ENCODE data around the gene PAXX.

Gene PAXX

DNA sequence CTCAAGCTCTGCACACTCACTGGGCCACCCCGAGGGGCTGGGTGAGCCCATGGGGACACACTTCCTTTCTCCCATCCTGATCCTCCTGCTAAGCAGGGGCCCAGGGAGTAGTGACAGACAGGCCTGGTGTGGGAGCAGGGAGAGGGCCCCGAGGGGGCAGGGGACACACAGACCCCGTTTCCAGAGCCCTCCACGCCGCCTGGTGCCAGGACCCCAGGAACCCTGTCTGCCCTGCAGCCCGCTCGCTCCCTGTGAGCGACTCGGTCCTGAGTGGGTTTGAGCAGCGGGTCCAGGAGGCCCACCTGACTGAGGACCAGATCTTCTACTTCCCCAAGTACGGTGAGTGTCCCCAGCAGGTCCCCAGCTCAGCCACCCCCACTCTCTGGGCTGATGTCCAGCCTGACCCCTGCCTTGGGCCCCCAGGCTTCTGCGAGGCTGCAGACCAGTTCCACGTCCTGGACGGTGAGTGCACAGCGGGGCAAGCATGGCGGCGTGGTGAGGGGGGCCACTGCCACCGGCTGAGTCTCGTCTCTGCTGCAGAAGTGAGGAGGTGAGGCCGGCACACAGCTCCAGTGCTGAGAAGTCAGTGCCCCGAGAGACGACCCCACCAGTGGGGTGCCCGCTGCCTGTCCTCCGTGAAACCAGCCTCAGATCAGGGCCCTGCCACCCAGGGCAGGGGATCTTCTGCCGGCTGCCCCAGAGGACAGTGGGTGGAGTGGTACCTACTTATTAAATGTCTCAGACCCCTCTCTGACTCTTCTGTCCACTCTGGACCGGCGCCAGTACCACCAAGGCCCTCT lies 45.8 kb upstream of the PAXX start:
- WGBS, result 89% methylated on average over 24 of the region's 27 CpGs
- Histone ChIP-seq H3K27me3 (ENCODE audit: control insufficient read depth in 1 of 2, insufficient read depth in 1 of 2, low read length in 2 of 2) (no peaks in the 10 kb centered on the region), H2BK120ac (ENCODE audit: low read depth, low read length) (no peak overlapping the region), H3K9ac (ENCODE audit: low read length) (no peak overlapping the region), H4K8ac (ENCODE audit: low read length) (no peak overlapping the region), H2BK5ac (ENCODE audit: low read depth, low read length, poor library complexity, severe bottlenecking) (no peak overlapping the region), H2BK15ac (ENCODE audit: low read depth, poor library complexity, severe bottlenecking) (no peak overlapping the region), H2BK12ac (ENCODE audit: low read length in 2 of 2) (no peak overlapping the region), H3K4me1 (ENCODE audit: control insufficient read depth, insufficient read depth, low read depth, low read length) (peaks cover 44% of the 10 kb centered on the region), H4K91ac (ENCODE audit: low read length) (no peak overlapping the region), H3K9me3 (ENCODE audit: control insufficient read depth, low read length) (no peaks in the 10 kb centered on the region), H3K27ac (ENCODE audit: low read length, poor library complexity, severe bottlenecking) (no peak overlapping the region), H2AK5ac (ENCODE audit: low read length, severe bottlenecking) (no peak overlapping the region), H3K4me3 (ENCODE audit: insufficient read depth in 1 of 2, low read depth in 1 of 2, low read length in 2 of 2) (no peak overlapping the region), H2AFZ (ENCODE audit: low read depth, low read length) (no peak overlapping the region), H3K79me1 (replicated peaks; ENCODE audit: low read length, poor library complexity, severe bottlenecking) (peaks cover 8% of the 10 kb centered on the region), H3K14ac (ENCODE audit: low read length in 2 of 2) (no peak overlapping the region), H3K36me3 (ENCODE audit: control insufficient read depth in 1 of 2, insufficient read depth in 2 of 2, low read depth in 1 of 2, low read length in 2 of 2) (peaks cover 15 to 25% of the 10 kb centered on the region in 2 experiments), H3K4me2 (ENCODE audit: low read length, poor library complexity, severe bottlenecking) (no peak overlapping the region), H3K23ac (ENCODE audit: low read length in 2 of 2) (no peak overlapping the region), H3K18ac (ENCODE audit: low read depth in 1 of 2, low read length in 2 of 2) (no peak overlapping the region), H3K4ac (ENCODE audit: low read depth in 1 of 2, low read length in 2 of 2) (no peak overlapping the region)
- DNase-seq, result no peak

- peak overlapping the region in 1 of 2 experiments; percentile 57 for H2BK12ac ChIP-seq (ENCODE audit: low read length in 2 of 2)
- peaks cover 3% of the 10 kb centered on the region for H3K79me1 ChIP-seq (replicated peaks; ENCODE audit: low read length, poor library complexity, severe bottlenecking)
- H2AK5ac ChIP-seq (ENCODE audit: low read length, severe bottlenecking), result no peak overlapping the region
- H3K23ac ChIP-seq (ENCODE audit: low read length in 2 of 2), result no peak overlapping the region
- H2BK5ac ChIP-seq (ENCODE audit: low read depth, low read length, poor library complexity, severe bottlenecking), result no peak overlapping the region
- H3K9me3 ChIP-seq (ENCODE audit: control insufficient read depth, low read length), result no peaks in the 10 kb centered on the region
- H3K27ac ChIP-seq (ENCODE audit: low read length, poor library complexity, severe bottlenecking), result no peak overlapping the region
- WGBS, result 82% methylated on average over 21 of the region's 26 CpGs
- H3K4ac ChIP-seq (ENCODE audit: low read depth in 1 of 2, low read length in 2 of 2), result no peak overlapping the region
- H2AFZ ChIP-seq (ENCODE audit: low read depth, low read length), result no peak overlapping the region
- H3K27me3 ChIP-seq (ENCODE audit: control insufficient read depth in 1 of 2, insufficient read depth in 1 of 2, low read length in 2 of 2), result no peaks in the 10 kb centered on the region
- H3K4me2 ChIP-seq (ENCODE audit: low read length, poor library complexity, severe bottlenecking), result no peak overlapping the region
- no peak overlapping the region for H3K18ac ChIP-seq (ENCODE audit: low read depth in 1 of 2, low read length in 2 of 2)
- H3K9ac ChIP-seq (ENCODE audit: low read length), result no peak overlapping the region
- H3K36me3 ChIP-seq (ENCODE audit: control insufficient read depth in 1 of 2, insufficient read depth in 2 of 2, low read depth in 1 of 2, low read length in 2 of 2), result peaks cover 7 to 17% of the 10 kb centered on the region in 2 experiments
- H3K4me3 ChIP-seq (ENCODE audit: insufficient read depth in 1 of 2, low read depth in 1 of 2, low read length in 2 of 2), result peak overlapping the region in 1 of 2 experiments; percentile 30
- no peak overlapping the region for H4K91ac ChIP-seq (ENCODE audit: low read length)
- no peak overlapping the region for H2BK15ac ChIP-seq (ENCODE audit: low read depth, poor library complexity, severe bottlenecking)
- no peak overlapping the region for H4K8ac ChIP-seq (ENCODE audit: low read length)
- no peak overlapping the region for H2BK120ac ChIP-seq (ENCODE audit: low read depth, low read length)
- no peak overlapping the region for H3K14ac ChIP-seq (ENCODE audit: low read length in 2 of 2)
- peaks cover 39% of the 10 kb centered on the region for H3K4me1 ChIP-seq (ENCODE audit: control insufficient read depth, insufficient read depth, low read depth, low read length)
- DNase-seq, result no peak
These were observed 45.0 kb upstream of the PAXX start for GRCh38 chr9:136947028-136947891.

- no peaks in the 10 kb centered on the region for H3K9me3 ChIP-seq (ENCODE audit: control insufficient read depth, low read length)
- peaks cover 0 to 9% of the 10 kb centered on the region in 2 experiments for H3K36me3 ChIP-seq (ENCODE audit: control insufficient read depth in 1 of 2, insufficient read depth in 2 of 2, low read depth in 1 of 2, low read length in 2 of 2)
- peaks cover 31% of the 10 kb centered on the region for H3K4me1 ChIP-seq (ENCODE audit: control insufficient read depth, insufficient read depth, low read depth, low read length)
- no peak overlapping the region for H4K91ac ChIP-seq (ENCODE audit: low read length)
- no peak overlapping the region for H2BK120ac ChIP-seq (ENCODE audit: low read depth, low read length)
- DNase-seq, result peak; percentile 23
- no peak overlapping the region for H3K4ac ChIP-seq (ENCODE audit: low read depth in 1 of 2, low read length in 2 of 2)
- H3K23ac ChIP-seq (ENCODE audit: low read length in 2 of 2), result no peak overlapping the region
- H2AFZ ChIP-seq (ENCODE audit: low read depth, low read length), result no peak overlapping the region
- H3K27me3 ChIP-seq (ENCODE audit: control insufficient read depth in 1 of 2, insufficient read depth in 1 of 2, low read length in 2 of 2), result no peaks in the 10 kb centered on the region
- no peak overlapping the region for H3K4me2 ChIP-seq (ENCODE audit: low read length, poor library complexity, severe bottlenecking)
- H2AK5ac ChIP-seq (ENCODE audit: low read length, severe bottlenecking), result no peak overlapping the region
- H4K8ac ChIP-seq (ENCODE audit: low read length), result no peak overlapping the region
- H3K4me3 ChIP-seq (ENCODE audit: insufficient read depth in 1 of 2, low read depth in 1 of 2, low read length in 2 of 2), result no peak overlapping the region
- no peak overlapping the region for H2BK15ac ChIP-seq (ENCODE audit: low read depth, poor library complexity, severe bottlenecking)
- no peaks in the 10 kb centered on the region for H3K79me1 ChIP-seq (replicated peaks; ENCODE audit: low read length, poor library complexity, severe bottlenecking)
- H3K18ac ChIP-seq (ENCODE audit: low read depth in 1 of 2, low read length in 2 of 2), result no peak overlapping the region
- H3K14ac ChIP-seq (ENCODE audit: low read length in 2 of 2), result no peak overlapping the region
- peak overlapping the region in 1 of 2 experiments; percentile 24 for H2BK12ac ChIP-seq (ENCODE audit: low read length in 2 of 2)
- H2BK5ac ChIP-seq (ENCODE audit: low read depth, low read length, poor library complexity, severe bottlenecking), result no peak overlapping the region
- H3K27ac ChIP-seq (ENCODE audit: low read length, poor library complexity, severe bottlenecking), result no peak overlapping the region
- no peak overlapping the region for H3K9ac ChIP-seq (ENCODE audit: low read length)
- 63% methylated on average over 13 of the region's 15 CpGs for WGBS
These were observed 44.2 kb upstream of the PAXX start for GRCh38 chr9:136947955-136948510.

Measured in mesenchymal stem cell (in vitro differentiated cells and primary cell).